ENCODE measurements around the gene NAMPT.

The NAMPT gene

DNA sequence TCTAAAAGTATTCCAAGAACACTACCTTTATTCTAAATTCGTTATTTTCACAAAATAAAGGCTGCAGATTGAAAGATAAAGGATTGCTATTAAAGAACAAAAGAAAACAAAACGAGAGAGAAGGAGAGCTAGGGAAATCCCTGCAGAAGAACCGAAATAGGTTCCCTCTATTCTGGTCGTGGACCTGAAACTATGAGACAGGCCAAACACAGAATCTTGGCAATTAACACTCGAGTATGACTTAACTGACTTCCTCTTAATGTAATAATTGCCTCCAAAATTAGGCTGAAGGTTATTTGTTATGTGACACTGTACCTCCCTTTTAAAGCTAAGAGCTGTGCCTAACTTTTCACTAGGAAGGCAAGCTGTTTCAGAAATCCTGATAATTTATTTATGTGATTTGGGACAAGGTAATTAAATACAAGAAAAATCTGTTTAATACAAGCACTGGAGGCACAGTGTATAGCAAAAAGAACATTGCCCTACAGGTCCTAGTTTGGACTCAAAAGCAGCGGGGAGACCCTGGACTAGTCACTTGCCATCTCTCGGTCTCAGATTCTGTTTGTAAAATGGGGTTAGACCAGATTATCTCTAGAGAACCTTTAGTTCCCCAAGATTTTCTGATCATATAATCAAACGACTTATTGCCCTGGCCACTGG lies 11.6 kb downstream of the NAMPT start:
- DNase-seq (ENCODE audit: low spot score), result no peak

- no peak for DNase-seq (ENCODE audit: low spot score)
These were observed 14.4 kb downstream of the NAMPT start for GRCh38 chr7:106270122-106270977.

DNA sequence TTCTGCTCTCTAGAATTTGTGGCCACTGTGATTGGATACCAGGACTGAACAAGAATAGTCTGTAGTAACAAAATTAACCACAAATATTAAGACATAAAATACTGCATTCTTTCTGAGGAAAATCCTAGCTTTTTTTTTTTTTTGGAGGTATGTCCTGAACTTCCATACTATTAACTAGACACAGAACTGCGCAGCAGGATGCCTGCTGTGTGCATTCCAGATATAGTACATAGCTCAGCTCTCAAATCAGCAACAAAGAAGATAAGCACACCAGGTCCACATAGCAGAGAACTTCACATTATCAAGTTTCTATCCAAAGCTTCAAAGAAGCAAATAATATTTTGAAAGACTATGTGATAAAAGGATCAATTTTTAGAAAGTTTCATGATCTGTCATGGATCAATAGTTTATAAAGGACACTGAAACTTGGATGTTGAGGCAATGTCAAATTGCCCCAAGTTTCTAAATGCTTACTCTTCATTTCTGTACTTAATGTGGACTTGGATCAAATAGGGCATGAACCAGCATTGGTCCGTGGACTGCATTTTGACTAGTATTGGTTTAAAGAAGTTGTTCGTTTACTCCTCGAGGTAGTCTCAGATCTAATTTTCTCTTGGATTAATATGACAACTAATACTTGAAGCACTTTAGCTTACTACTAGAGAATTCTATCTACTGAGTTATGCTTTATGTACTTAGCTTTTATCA lies 15.4 kb downstream of the NAMPT start:
- no peak for DNase-seq (ENCODE audit: low spot score)

- DNase-seq (ENCODE audit: low spot score), result no peak
These were observed 19.6 kb downstream of the NAMPT start for GRCh38 chr7:106265133-106265532.

DNA sequence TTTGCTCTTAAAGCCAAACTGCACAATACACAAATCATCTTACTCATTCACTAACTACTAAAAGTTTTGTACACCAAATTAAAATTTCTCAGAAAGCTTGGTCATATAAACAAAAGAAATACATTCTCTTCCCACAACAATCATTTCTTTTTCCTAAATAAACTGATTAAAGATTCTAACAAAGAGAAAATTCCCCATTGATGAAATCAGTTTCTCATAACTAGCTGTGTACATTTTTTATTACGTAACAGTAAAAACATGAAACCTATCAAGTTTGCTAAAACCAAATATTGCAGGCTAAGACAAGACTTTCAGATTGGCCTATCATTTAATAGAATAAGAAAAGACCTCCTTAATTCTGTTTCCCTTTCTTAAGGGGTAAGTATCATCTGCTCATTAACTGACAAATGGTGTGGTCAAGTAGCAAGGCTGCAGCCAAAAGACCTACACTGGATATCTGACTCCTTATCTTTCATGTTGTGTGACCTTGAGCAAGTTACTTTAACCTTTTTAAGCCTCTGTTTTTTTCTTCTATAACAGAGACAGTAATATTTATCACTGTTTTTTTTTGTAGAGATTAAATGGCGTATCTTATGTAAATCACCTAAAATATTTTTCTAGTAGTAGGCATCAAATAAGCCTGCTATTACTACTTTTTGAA lies 22.4 kb downstream of the NAMPT start:
- no peak for DNase-seq (ENCODE audit: low spot score)

DNA sequence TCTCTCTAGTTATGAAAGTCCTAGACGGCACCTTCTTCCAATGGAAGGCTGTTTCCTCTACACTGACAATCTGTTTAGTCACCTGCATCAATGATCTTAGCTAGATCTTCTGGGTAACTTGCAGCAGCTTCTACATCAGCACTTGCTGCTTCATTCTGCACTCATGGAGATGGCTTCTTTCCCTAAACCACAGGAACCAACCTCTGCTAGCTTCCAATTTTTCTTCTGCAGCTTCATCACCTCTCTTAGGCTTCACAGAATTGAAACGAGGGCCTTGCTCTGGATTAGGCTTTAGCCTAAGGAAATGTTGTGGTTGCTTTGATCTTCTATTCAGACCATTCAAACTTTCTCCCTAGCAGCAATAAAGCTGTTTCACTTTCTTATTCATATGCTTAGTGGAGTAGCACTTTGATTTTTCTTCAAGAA lies 24.6 kb downstream of the NAMPT start:
- no peak for DNase-seq (ENCODE audit: low spot score)

GRCh38 chr7:106258789-106259188 lies 26.0 kb downstream of the NAMPT start:
- no peak for DNase-seq (ENCODE audit: low spot score)

DNA sequence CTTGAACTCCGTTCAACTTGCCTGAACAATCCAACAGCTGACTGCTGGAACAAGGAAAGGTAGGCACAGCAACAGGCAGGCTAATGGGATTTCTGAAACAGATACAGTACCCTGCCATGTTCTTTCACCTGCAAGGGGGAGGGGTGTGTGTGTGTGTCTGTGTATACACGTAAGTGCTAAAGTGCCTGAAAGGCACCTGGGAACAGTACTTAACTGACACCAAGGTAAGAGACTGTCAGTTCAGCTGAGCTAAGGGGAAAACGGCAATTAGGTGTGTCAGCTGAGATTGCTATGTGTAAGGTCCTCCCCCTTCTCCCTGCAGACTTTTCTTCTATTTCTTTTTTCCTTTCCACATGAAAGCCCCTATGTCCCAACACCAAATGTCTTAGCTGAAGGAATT lies 27.0 kb downstream of the NAMPT start:
- no peak for DNase-seq (ENCODE audit: low spot score)

DNA sequence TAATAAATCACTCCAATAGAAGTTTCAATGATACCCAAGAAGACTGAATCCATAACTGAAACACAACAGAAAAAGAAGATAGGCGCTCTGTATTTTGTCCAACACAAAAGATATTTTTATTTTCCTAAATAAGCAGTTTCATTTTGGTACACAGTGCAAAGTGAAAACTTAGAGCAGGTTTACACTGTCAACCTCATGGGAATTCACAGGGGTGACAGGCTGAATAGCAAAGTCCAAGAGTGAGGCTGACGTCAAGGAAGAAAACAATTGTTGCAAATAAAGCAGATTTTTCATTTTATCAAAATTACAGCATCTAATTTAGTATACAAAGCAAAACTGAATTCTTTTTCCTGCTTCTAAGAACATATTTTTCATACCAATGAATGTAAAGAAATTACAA lies 28.6 kb downstream of the NAMPT start:
- no peak for DNase-seq (ENCODE audit: low spot score)

DNA sequence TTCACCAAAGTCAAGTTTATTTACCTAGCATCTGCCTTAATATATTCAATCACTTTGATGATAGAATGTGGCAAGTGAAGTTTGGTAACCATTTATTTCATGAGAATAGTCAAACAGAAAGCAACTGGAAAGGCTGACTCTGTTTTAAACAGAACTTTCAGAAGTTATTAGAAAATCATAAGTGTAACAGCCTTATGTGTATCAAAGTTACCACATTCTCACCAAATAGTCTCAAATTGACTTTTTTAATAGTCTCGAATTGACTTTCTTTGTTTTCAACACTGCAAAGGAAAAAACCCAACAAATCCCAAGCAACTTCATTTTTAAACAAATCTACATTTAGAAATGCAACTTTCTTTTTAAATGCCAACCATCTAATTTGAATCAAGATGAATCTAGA lies 29.5 kb downstream of the NAMPT start:
- DNase-seq (ENCODE audit: low spot score), result no peak

DNA sequence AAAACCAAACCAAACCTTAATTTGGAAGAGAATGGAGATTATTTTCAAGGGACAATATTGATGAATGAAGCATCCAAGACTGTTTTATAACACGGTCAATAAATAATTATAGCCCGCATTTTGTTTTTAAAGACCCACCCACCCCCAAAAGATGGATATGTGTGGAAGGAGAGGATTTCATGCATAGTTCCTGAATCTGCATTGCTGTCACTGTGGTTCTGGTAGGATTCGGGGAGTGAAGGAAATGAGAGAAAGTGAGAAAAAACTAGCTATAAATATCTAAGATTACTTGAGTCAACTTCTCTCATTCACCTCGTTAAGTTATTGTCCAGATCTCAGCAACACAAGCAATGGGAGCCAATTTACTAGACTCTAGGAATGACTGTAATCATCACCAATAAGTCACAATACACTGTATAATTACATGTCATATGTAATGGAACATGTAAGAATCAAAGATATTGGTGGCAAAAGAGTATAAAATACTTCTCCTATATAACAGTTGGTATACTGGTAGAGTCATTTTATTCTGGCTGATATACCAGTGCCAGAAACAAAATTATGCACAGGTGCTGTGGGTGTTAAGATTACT lies 30.2 kb downstream of the NAMPT start:
- no peak for DNase-seq (ENCODE audit: low spot score)

GRCh38 chr7:106252568-106252967 lies 32.2 kb downstream of the NAMPT start:
- DNase-seq (ENCODE audit: low spot score), result no peak

DNA sequence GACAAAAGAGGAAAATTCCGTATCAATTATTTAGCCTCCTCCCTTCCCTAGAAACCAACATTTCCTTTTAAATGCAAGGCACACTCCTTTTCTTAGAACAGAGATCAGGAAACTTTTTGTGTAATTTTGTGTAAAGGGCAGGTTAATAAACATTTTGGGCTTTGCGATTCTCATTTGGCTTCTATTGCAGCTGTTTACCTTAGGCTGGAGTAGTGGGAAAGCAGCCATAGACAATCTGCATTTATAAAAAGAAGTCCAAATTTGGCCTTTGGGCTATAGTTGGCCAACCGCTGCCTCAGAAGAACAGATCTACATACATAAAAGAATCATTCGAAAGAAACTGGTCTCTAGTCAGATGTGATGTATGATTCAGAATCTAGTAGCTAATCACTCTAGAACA lies 35.3 kb downstream of the NAMPT start:
- no peak for DNase-seq (ENCODE audit: low spot score)

GRCh38 chr7:106248600-106248999 lies 36.2 kb downstream of the NAMPT start:
- DNase-seq (ENCODE audit: low spot score), result no peak

DNA sequence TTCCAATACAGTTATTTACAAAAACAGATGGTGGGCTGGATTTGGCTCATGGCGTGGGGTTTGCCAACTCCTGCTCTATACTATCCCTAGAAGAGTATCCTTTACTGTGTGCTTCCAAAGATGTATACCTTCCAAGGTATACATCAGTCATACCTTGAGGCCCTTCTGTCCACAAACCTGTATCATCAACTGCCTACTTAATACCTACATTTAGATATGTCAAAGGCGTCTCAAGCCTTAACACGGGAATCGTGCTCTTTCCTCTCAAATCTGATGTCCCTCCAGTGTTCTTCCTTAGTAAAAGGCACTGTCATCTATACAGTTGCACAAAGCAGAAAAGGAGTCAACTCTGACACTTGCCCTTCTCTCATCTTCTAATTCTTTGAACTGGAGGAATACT lies 36.9 kb downstream of the NAMPT start:
- no peak for DNase-seq (ENCODE audit: low spot score)

DNA sequence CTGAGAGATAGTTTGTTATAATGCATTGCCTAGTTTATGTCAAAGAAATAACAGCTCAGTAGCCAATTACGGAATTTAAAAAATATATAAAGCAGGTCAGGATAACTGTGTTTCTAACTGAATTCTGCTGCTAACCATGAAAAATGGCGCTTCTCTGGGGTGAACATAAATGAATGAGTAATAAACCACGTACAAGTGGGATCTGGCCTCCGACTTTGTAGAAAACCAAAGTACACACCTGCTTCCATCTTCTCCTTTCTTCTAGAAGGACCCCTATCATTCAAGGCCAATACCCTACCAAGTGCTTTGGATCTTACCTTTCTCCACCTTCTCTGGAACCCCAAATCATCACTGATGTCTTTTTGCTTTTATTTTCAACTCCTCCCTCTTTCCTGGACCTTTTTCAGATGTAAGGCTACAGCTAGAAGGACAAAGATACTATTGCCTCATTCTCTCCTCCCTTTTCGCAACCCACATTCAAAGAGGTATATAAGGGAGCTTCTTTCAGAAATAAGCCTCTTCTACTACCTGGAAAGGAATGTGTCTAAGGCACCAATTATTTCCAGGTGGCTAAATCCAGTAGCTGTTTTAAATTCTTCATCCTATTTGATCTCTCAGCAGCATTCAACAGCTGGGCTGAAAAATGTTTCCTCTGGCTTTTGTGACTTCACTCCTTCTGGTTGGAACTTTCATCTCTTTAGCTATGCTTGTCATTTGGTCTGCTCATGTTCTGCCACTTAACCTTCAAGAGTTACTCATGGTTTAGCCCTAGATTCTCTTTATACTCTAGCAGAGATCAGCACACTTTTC lies 37.7 kb downstream of the NAMPT start:
- DNase-seq (ENCODE audit: low spot score), result no peak

- no peak for DNase-seq (ENCODE audit: low spot score)
These were observed 40.9 kb downstream of the NAMPT start for GRCh38 chr7:106243893-106244292.

GRCh38 chr7:106239406-106239805 lies 45.4 kb downstream of the NAMPT start:
- DNase-seq (ENCODE audit: low spot score), result no peak

DNA sequence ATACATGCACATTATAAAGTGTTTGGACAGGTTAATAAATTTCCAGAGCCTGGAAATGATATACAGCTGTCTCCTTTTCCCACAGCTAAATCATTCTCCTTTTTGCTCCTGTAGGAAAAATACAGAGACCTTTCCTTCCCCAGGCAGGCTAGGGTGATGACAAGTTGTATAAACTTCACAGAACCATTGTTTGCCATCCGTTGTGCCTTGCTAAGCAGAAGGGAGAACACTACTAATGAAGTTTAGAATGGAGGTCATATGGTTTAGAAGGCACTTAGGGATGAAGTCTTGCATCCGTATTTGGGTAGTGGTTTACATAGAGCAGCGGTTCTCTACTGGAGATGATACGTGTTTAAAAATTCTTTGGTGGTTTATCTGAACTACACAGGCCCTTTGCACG lies 46.0 kb downstream of the NAMPT start:
- DNase-seq (ENCODE audit: low spot score), result no peak

GRCh38 chr7:106236065-106236464 lies 48.7 kb downstream of the NAMPT start:
- DNase-seq (ENCODE audit: low spot score), result no peak

- no peak for DNase-seq (ENCODE audit: low spot score)
These were observed 50.4 kb downstream of the NAMPT start for GRCh38 chr7:106234425-106234824.

Data from iPS-NIHi11 (cell line).